GM12878 (cell line): ENCODE results near the gene TEN1. TPM values are rescaled to one million over a fixed set of nuclear protein-coding genes. Genes with fewer than 3 reads are reported as not detected.

Source experiments
- ATAC-seq: fragments of 200-7000 bp; cut with Tn5 transposase; 3 replicates; pipeline ENCODE4 v1.9.1; 2020; ENCODE audit warnings: mild to moderate bottlenecking, moderate library complexity
- BruUV-seq: library from RNA; stranded (reverse); fragments of 400-500 nt; replicated peaks from 2 replicates; lab custom pipeline; 2021; lab: Mats Ljungman, UMichigan
- CTCF ChIA-PET: fragments of 300-600 bp; sonication (Branson Sonifier 250); formaldehyde crosslinking; extraction: SDS; loops from one replicate; lab custom pipeline; 2021; ENCODE audit warnings: inconsistent platforms; lab: Yijun Ruan, JAX
- POLR2A ChIA-PET: fragments of 350-600 bp; formaldehyde crosslinking; extraction: SDS; loops from one replicate; lab custom pipeline; 2021; ENCODE audit warnings: inconsistent platforms; lab: Charles Lee
- RAD21 ChIA-PET: fragments of 300-600 bp; sonication (Branson Sonifier 250); formaldehyde crosslinking; loops from one replicate; lab custom pipeline; 2023; ENCODE audit warnings: antibody characterized with exemption; ENCODE audit not compliant: unreplicated experiment; lab: Charles Lee
- SMC1A ChIA-PET: fragments of 300-600 bp; sonication (Branson Sonifier 250); formaldehyde crosslinking; loops from one replicate; lab custom pipeline; 2023; ENCODE audit not compliant: unreplicated experiment, uncharacterized antibody; lab: Charles Lee
- DNase-seq: peaks from one replicate; pipeline ENCODE4 v3.0.0-alpha.2; 2011; ENCODE audit warnings: low read depth, low spot score
- FAIRE-seq: peaks from 3 replicates; lab custom pipeline; 2011; peaks lifted over from hg19 to GRCh38; lab: Jason Lieb, UNC
- H2AFZ ChIP-seq: 2 replicates; pipeline ENCODE4 v1.6.0; 2011; ENCODE audit warnings: low read depth, low read length, control low read depth; ENCODE audit not compliant: control insufficient read depth
- H3K27ac ChIP-seq: 2 replicates; pipeline ENCODE4 v1.5.1; 2011; ENCODE audit warnings: control low read depth; ENCODE audit not compliant: control insufficient read depth, insufficient read depth
- H3K27me3 ChIP-seq, 2 experiments: replicated peaks in 1 of 2; 2 replicates each; pipeline versions ENCODE4 v1.6.0 to v1.6.1; 2011; ENCODE audit warnings: low read length in 1 of 2; ENCODE audit not compliant: control insufficient read depth in 2 of 2, insufficient read depth in 2 of 2
- H3K36me3 ChIP-seq, 2 experiments: 2 replicates each; pipeline ENCODE4 v1.5.1; 2011; ENCODE audit warnings: low read length in 1 of 2; ENCODE audit not compliant: control insufficient read depth in 2 of 2, insufficient read depth in 2 of 2
- H3K4me1 ChIP-seq: 2 replicates; pipeline ENCODE4 v1.6.1; 2011; ENCODE audit warnings: mild to moderate bottlenecking, low read length, moderate library complexity, mixed read lengths; ENCODE audit not compliant: control insufficient read depth, insufficient read depth
- H3K4me2 ChIP-seq: 2 replicates; pipeline ENCODE4 v1.6.0; 2011; ENCODE audit warnings: control low read depth; ENCODE audit not compliant: control insufficient read depth, insufficient read depth
- H3K4me3 ChIP-seq: fragments of 200-600 bp; sonication (generic); 2 replicates; pipeline ENCODE4 v1.5.1; 2016
- H3K79me2 ChIP-seq: 2 replicates; pipeline ENCODE4 v1.6.0; 2011; ENCODE audit warnings: low read length; ENCODE audit not compliant: control insufficient read depth, insufficient read depth
- H3K9ac ChIP-seq: 2 replicates; pipeline ENCODE4 v1.8.0; 2011; ENCODE audit warnings: low read length, control low read depth, mixed read lengths; ENCODE audit not compliant: control insufficient read depth, insufficient read depth
- H3K9me3 ChIP-seq: replicated peaks from 3 replicates; pipeline ENCODE4 v1.5.1; 2011; ENCODE audit warnings: mild to moderate bottlenecking, low read length; ENCODE audit not compliant: control insufficient read depth, insufficient read depth
- H4K20me1 ChIP-seq: 2 replicates; pipeline ENCODE4 v1.6.0; 2011; ENCODE audit not compliant: control insufficient read depth, insufficient read depth
- EP300 ChIP-seq, 2 experiments: fragments of 150-350 bp in 1 of 2; IDR thresholded peaks; 2 replicates each; pipeline ENCODE4 v1.6.1; 2011 to 2012; ENCODE audit warnings: low read depth in 2 of 2, low read length in 2 of 2, borderline replicate concordance in 1 of 2, improper control_type of control experiment in 1 of 2, inconsistent platforms in 1 of 2; ENCODE audit not compliant: control insufficient read depth in 1 of 2
- FOS ChIP-seq: IDR thresholded peaks from 3 replicates; pipeline ENCODE4 v1.6.1; 2011; ENCODE audit warnings: borderline replicate concordance; ENCODE audit not compliant: insufficient read length; ENCODE audit errors: extremely low read depth
- JUNB ChIP-seq: IDR thresholded peaks from 2 replicates; pipeline ENCODE4 v1.6.1; 2016; ENCODE audit warnings: antibody characterized with exemption, mild to moderate bottlenecking
- PAX5 ChIP-seq: IDR thresholded peaks from 2 replicates; pipeline ENCODE4 v1.6.1; 2011; ENCODE audit warnings: low read depth, low read length, borderline replicate concordance
- WRNIP1 ChIP-seq: IDR thresholded peaks from 2 replicates; pipeline ENCODE4 v1.6.1; 2011; ENCODE audit warnings: low read depth, low read length, improper control_type of control experiment, borderline replicate concordance
- ZNF207 ChIP-seq: fragments of 450-650 bp; IDR thresholded peaks from 2 replicates; pipeline ENCODE4 v1.6.1; 2014; ENCODE audit warnings: antibody characterized with exemption, mild to moderate bottlenecking, borderline replicate concordance
- ZNF274 ChIP-seq: IDR thresholded peaks from one replicate; pipeline ENCODE4 v1.8.0; 2011; ENCODE audit not compliant: insufficient read length, insufficient read depth
- WGBS: methylation state at CpG from one replicate; pipeline ENCODE4 v1.1.6; 2016; ENCODE audit warnings: low lambda C conversion rate; ENCODE audit not compliant: insufficient replicate concordance, insufficient coverage; ENCODE audit errors: missing lambda C conversion rate; 5-methylcytosine and 5-hydroxymethylcytosine counted together
- in situ Hi-C: fragments of 300-500 bp; cut with MboI; formaldehyde crosslinking; loops from 9 replicates; pipeline ENCODE4 v1.14.3; 2018; ENCODE audit warnings: mixed read lengths
- intact Hi-C: fragments of 100-400 bp; cut with micrococcal nuclease; formaldehyde crosslinking; loops from one replicate; pipeline ENCODE4 v1.14.2; 2022; ENCODE audit not compliant: unreplicated experiment
- polyA plus RNA-seq, 11 experiments: library from polyadenylated mRNA; depleted of rRNA in 4 of 11; unstranded in 6 of 11; stranded (reverse) in 5 of 11; fragments of >200 nt; fragmentation: Nextera tagmentation in 4 of 11; fragmentation: Illumina TruSeq in 1 of 11; extraction: Ambion mirVana in 4 of 11; extraction: Trizol in 1 of 11; gene quantifications; 1 replicate in 1 of 11; 2 replicates in 10 of 11; pipeline versions ENCODE4 v1.2.1 to v1.2.3, GENCODE V29; 2011 to 2016; ENCODE audit warnings: inconsistent platforms in 2 of 11, missing spikeins in 2 of 11, low read depth in 1 of 11
- total RNA-seq, 4 experiments: library from RNA; depleted of rRNA in 3 of 4; stranded (reverse); fragments of >200 nt in 3 of 4; fragmentation: Illumina TruSeq in 1 of 4; extraction: Trizol in 1 of 4; gene quantifications; 2 replicates each; pipeline versions ENCODE4 v1.2.1 to v1.2.3, GENCODE V29; 2013 to 2021
- TF ChIP-seq, protein P1 (sequence below), 3 experiments: IDR thresholded peaks in 2 of 3; conservative IDR thresholded peaks in 1 of 3; 2 replicates each; pipeline ENCODE4 v1.5.1; 2011; ENCODE audit warnings: low read depth in 3 of 3, low read length in 3 of 3, mild to moderate bottlenecking in 3 of 3, control low read depth in 2 of 3, moderate library complexity in 2 of 3, inconsistent platforms in 1 of 3, mixed read lengths in 1 of 3; ENCODE audit not compliant: control insufficient read depth in 2 of 3, insufficient read depth in 1 of 3; ENCODE audit errors: extremely low read depth in 1 of 3
- TF ChIP-seq, protein P2 (sequence below): IDR thresholded peaks from 2 replicates; pipeline ENCODE4 v1.6.1; 2011; ENCODE audit warnings: borderline replicate concordance, low read depth, mild to moderate bottlenecking, moderate library complexity, low read length; ENCODE audit not compliant: insufficient read depth, poor library complexity, severe bottlenecking
- TF ChIP-seq, protein P3 (sequence below): fragments of 450-650 bp; IDR thresholded peaks from 2 replicates; pipeline ENCODE4 v1.6.1; 2016; ENCODE audit warnings: mild to moderate bottlenecking

Gene TEN1
- total and polyA plus RNA-seq, 10 of the 15 experiments (the other 5 are each of a cell fraction or from before 2014, with no cell fraction given), result 1.1 to 33.1 (median 17.4) TPM

DNA sequence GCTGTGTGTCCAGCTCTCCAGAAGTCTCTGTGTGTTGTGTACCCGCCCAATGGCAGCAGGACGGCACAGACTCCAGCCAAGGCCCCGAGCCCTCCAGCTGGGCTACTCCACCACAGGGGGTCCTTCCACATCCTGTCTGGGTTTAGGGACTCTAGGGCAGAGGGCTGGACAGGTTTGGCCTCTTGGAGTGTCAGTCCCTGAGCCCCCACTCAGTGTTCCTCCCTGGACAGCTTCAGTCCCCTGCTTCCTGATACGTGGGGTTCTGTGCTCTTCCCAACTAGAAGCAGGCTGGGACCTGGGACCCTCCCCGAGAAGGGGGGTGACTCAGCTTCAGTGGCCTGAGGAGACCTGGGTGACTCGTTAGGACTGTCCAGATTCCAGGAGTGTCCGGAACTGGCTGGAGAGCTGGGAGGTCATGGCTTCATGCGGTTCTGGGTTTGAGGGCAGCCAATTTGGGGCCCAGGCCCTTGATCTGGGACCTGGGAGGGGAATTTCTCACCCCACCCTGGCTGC lies 25.8 kb downstream of the TEN1 start (continued):
- TF ChIP-seq PAX5, result no peak
- no peak for TF ChIP-seq EP300 (IDR thresholded peaks at IDR 0.05; ENCODE audit: borderline replicate concordance in 1 of 2, control insufficient read depth in 1 of 2, low read depth in 2 of 2, low read length in 2 of 2)

DNA sequence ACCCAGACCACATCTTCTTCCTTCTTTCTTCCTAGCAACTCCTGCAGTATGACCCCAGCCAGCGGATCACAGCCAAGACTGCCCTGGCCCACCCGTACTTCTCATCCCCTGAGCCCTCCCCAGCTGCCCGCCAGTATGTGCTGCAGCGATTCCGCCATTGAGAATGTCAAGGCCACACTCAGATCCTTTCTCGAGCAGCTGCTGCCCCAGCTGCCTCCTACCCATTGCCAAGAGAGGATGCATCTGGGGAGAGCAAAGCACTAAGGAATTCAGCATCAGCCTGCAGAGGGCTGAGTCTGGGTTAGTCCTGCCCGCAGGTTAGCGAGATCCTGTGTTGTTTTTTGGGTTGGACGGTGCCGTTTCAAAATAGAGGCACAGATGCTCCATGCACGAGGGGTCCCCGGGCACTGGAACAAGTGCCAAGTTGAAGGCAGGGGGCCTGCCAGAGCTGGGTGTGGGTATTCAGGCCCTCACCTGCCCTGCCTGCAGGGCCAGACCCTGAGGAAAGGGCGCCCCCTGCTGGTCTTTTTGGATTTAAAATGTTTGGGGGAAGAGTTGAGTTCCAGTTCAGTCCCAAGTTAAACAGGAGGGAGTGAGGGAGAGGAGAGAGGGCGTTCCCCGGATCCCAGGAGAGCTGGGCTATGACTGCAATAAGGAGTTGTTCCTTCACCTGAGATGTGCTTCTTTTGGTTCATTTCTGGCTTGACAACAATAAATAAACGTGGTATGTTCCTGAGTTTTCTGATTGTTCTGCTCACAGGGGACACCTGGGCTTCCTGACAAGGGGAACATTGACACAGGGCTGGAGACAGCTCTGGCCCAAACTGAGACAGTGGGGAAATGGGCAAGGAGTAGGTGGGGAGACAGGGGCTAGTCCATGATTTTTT lies 26.5 kb downstream of the TEN1 start:
- ChIA-PET POLR2A (interaction anchor here (0.6 to 1.3 kb wide), 5 partner anchors 9 to 575 kb away, joined by 3 to 7 read pairs (median 4); no protein-coding TSS in a partner anchor), SMC1A (interaction anchor here (0.7 to 10.8 kb wide), 10 partner anchors 9 to 240 kb away, joined by 3 to 61 read pairs (median 4); partner anchors contain the start of genes GALK1, MRPL38 and TRIM65), RAD21 (interaction anchor here (0.7 to 3.7 kb wide), 8 partner anchors 9 to 214 kb away, joined by 3 to 35 read pairs (median 4); partner anchors contain the start of genes ACOX1, EXOC7, MRPL38 and TEN1), CTCF (interaction anchor here (0.5 to 12.8 kb wide), 28 partner anchors 7 to 561 kb away, joined by 3 to 128 read pairs (median 4); partner anchors contain the start of genes ACOX1, MRPL38, TEN1 and TRIM65)
- H3K36me3 ChIP-seq, result no peaks in the 10 kb centered on the region; a peak in 1 of 4 replicates
- no TSS peak for BruUV-seq
- no peak overlapping the region for H3K4me2 ChIP-seq
- H2AFZ ChIP-seq, result no peak overlapping the region
- FAIRE-seq (peak; percentile 77), ATAC-seq (peak; percentile 95), DNase-seq (no peak)
- H4K20me1 ChIP-seq, result no peaks in the 10 kb centered on the region
- H3K27me3 ChIP-seq, result no peaks in the 10 kb centered on the region
- H3K27ac ChIP-seq, result no peak overlapping the region
- intact Hi-C loops (loop anchor here (1.0 kb wide), 1 partner anchor 100 kb away; no protein-coding TSS in a partner anchor), in situ Hi-C loops (loop anchor here (5.0 kb wide), 1 partner anchor 98 kb away; no protein-coding TSS in a partner anchor)
- no peaks in the 10 kb centered on the region for H3K79me2 ChIP-seq
- 48% methylated on average over 16 of the region's 16 CpGs for WGBS
- no peak overlapping the region for H3K9ac ChIP-seq
- H3K4me3 ChIP-seq, result no peak overlapping the region
- no peaks in the 10 kb centered on the region for H3K4me1 ChIP-seq
- H3K9me3 ChIP-seq, result no peaks in the 10 kb centered on the region
- TF ChIP-seq, protein P1, sequence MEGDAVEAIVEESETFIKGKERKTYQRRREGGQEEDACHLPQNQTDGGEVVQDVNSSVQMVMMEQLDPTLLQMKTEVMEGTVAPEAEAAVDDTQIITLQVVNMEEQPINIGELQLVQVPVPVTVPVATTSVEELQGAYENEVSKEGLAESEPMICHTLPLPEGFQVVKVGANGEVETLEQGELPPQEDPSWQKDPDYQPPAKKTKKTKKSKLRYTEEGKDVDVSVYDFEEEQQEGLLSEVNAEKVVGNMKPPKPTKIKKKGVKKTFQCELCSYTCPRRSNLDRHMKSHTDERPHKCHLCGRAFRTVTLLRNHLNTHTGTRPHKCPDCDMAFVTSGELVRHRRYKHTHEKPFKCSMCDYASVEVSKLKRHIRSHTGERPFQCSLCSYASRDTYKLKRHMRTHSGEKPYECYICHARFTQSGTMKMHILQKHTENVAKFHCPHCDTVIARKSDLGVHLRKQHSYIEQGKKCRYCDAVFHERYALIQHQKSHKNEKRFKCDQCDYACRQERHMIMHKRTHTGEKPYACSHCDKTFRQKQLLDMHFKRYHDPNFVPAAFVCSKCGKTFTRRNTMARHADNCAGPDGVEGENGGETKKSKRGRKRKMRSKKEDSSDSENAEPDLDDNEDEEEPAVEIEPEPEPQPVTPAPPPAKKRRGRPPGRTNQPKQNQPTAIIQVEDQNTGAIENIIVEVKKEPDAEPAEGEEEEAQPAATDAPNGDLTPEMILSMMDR (IDR thresholded peaks at IDR 0.05 in 2 of 3, conservative IDR thresholded peaks at IDR 0.05 in 1 of 3; ENCODE audit: control insufficient read depth in 2 of 3, extremely low read depth in 1 of 3, insufficient read depth in 1 of 3, low read depth in 3 of 3, low read length in 3 of 3), result peak; percentile 63 to 85 (median 65)
- TF ChIP-seq, protein P2, sequence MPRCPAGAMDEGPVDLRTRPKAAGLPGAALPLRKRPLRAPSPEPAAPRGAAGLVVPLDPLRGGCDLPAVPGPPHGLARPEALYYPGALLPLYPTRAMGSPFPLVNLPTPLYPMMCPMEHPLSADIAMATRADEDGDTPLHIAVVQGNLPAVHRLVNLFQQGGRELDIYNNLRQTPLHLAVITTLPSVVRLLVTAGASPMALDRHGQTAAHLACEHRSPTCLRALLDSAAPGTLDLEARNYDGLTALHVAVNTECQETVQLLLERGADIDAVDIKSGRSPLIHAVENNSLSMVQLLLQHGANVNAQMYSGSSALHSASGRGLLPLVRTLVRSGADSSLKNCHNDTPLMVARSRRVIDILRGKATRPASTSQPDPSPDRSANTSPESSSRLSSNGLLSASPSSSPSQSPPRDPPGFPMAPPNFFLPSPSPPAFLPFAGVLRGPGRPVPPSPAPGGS, result no peak
- no peak for TF ChIP-seq JUNB
- no peak for TF ChIP-seq ZNF274
- no peak for TF ChIP-seq FOS
- TF ChIP-seq, protein P3, sequence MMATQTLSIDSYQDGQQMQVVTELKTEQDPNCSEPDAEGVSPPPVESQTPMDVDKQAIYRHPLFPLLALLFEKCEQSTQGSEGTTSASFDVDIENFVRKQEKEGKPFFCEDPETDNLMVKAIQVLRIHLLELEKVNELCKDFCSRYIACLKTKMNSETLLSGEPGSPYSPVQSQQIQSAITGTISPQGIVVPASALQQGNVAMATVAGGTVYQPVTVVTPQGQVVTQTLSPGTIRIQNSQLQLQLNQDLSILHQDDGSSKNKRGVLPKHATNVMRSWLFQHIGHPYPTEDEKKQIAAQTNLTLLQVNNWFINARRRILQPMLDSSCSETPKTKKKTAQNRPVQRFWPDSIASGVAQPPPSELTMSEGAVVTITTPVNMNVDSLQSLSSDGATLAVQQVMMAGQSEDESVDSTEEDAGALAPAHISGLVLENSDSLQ, result no peak
- TF ChIP-seq ZNF207, result 0 out of 2 replicates have a peak, but pooled peaks have one; percentile 30
- TF ChIP-seq WRNIP1, result peak; percentile 23; the same call in 1 of the 2 replicates
